ENCODE data around the gene PLTP.

- TF ChIP-seq CTCF (IDR thresholded peaks at IDR 0.05), result no peak
- TF ChIP-seq POLR2A (IDR thresholded peaks at IDR 0.05), result no peak
Observed at GRCh38 chr20:45959956-45960630, 48.1 kb upstream of the PLTP start.
